Muscle layer of colon (tissue), 2 donors: ENCODE data around the gene RUBCN.
"Not testable (repeated sequence)": the region's sequence is repeated elsewhere in the genome, so short reads cannot be mapped to it uniquely, and the experiment has no call there.

Experiments
- H3K27ac ChIP-seq: one replicate; pipeline ENCODE4 v1.7.0; 2013; ENCODE audit warnings: low read depth, mild to moderate bottlenecking, low read length, moderate library complexity
- H3K27me3 ChIP-seq, 2 donors: one replicate each; pipeline ENCODE4 v1.7.0; 2013; ENCODE audit warnings: low read length in 2 of 2, mild to moderate bottlenecking in 2 of 2; ENCODE audit not compliant: insufficient read depth in 2 of 2, control insufficient read depth in 1 of 2
- H3K36me3 ChIP-seq: one replicate; pipeline ENCODE4 v1.7.0; 2013; ENCODE audit warnings: mild to moderate bottlenecking, low read length; ENCODE audit not compliant: insufficient read depth
- H3K4me1 ChIP-seq: one replicate; pipeline ENCODE4 v1.7.0; 2013; ENCODE audit warnings: mild to moderate bottlenecking, low read length; ENCODE audit not compliant: insufficient read depth
- H3K4me3 ChIP-seq, 2 donors: one replicate each; pipeline ENCODE4 v1.7.0; 2013; ENCODE audit warnings: low read length in 2 of 2, low read depth in 1 of 2, mild to moderate bottlenecking in 1 of 2, moderate library complexity in 1 of 2
- H3K9ac ChIP-seq: one replicate; pipeline ENCODE4 v1.7.0; 2013; ENCODE audit warnings: low read length
- H3K9me3 ChIP-seq: one replicate; pipeline ENCODE4 v1.7.0; 2013; ENCODE audit warnings: mild to moderate bottlenecking, low read length
- donor health status: abdominal sarcoma.
- donor health status: Adenocarcinoma of cecum.

RUBCN gene

GRCh38 chr3:197627158-197627771 is 109.4 kb downstream of the RUBCN start:
- not testable (repeated sequence) for H3K4me1 ChIP-seq, H3K27me3 ChIP-seq, H3K36me3 ChIP-seq, H3K9ac ChIP-seq, H3K27ac ChIP-seq, H3K9me3 ChIP-seq
- peak overlapping the region; percentile 42 to 55 for H3K4me3 ChIP-seq

GRCh38 chr3:197626404-197627157 is 110.1 kb downstream of the RUBCN start:
- H3K4me1 ChIP-seq = not testable (repeated sequence)

GRCh38 chr3:197621478-197621877 is 115.2 kb downstream of the RUBCN start:
- peaks cover 13% of the 10 kb centered on the region for H3K36me3 ChIP-seq
- H3K27me3 ChIP-seq, H3K4me3 ChIP-seq, H3K9ac ChIP-seq, H3K27ac ChIP-seq, H3K4me1 ChIP-seq, H3K9me3 ChIP-seq: not testable (repeated sequence)

More at GRCh38 chr3:197626404-197627157, 110.1 kb downstream of the RUBCN start:
- H3K4me3 ChIP-seq, H3K27me3 ChIP-seq, H3K27ac ChIP-seq, H3K36me3 ChIP-seq, H3K9me3 ChIP-seq, H3K9ac ChIP-seq: not testable (repeated sequence)
